Measurements from ENCODE around the gene MEX3A.

The MEX3A gene

GRCh38 chr1:156065212-156065611 lies 17.1 kb downstream of the MEX3A start:
- H3F3A ChIP-seq (ENCODE audit: insufficient read depth, low read length) = no peaks in the 10 kb centered on the region
- H3K9me3 ChIP-seq (ENCODE audit: low read length) = no peaks in the 10 kb centered on the region
- TF ChIP-seq CTCF (IDR thresholded peaks at IDR 0.05; ENCODE audit: low read length) = no peak
- TF ChIP-seq EZH2 (IDR thresholded peaks at IDR 0.05; ENCODE audit: borderline replicate concordance, low read length) = no peak

GRCh38 chr1:156064615-156065014 lies 17.6 kb downstream of the MEX3A start:
- Histone ChIP-seq H3K27ac (ENCODE audit: low read depth, low read length, poor library complexity, severe bottlenecking) (no peak overlapping the region), H3K27me3 (ENCODE audit: insufficient read depth, low read length) (no peaks in the 10 kb centered on the region), H4K20me1 (ENCODE audit: insufficient read depth, low read length) (no peaks in the 10 kb centered on the region), H3K36me3 (ENCODE audit: insufficient read depth, low read length) (no peaks in the 10 kb centered on the region), H3F3A (ENCODE audit: insufficient read depth, low read length) (no peaks in the 10 kb centered on the region), H2AFZ (ENCODE audit: low read length) (no peak overlapping the region), H3K4me1 (ENCODE audit: insufficient read depth, low read length, severe bottlenecking) (peaks cover 13% of the 10 kb centered on the region), H3K9ac (ENCODE audit: low read length) (no peak overlapping the region; the same call in 1 of the 2 replicates), H3K4me2 (ENCODE audit: low read length) (no peak overlapping the region), H3K4me3 (ENCODE audit: low read depth, low read length, poor library complexity, severe bottlenecking) (no peak overlapping the region), H3K79me2 (ENCODE audit: insufficient read depth, low read length) (no peaks in the 10 kb centered on the region), H3K9me2 (ENCODE audit: low read depth, low read length) (no peaks in the 10 kb centered on the region), H3K9me3 (ENCODE audit: low read length) (no peaks in the 10 kb centered on the region)
- TF ChIP-seq EZH2 (IDR thresholded peaks at IDR 0.05; ENCODE audit: borderline replicate concordance, low read length) (no peak), CTCF (IDR thresholded peaks at IDR 0.05; ENCODE audit: low read length) (no peak)

More at GRCh38 chr1:156065212-156065611, 17.1 kb downstream of the MEX3A start:
- H3K4me3 ChIP-seq (ENCODE audit: low read depth, low read length, poor library complexity, severe bottlenecking) = no peak overlapping the region
- no peaks in the 10 kb centered on the region for H4K20me1 ChIP-seq (ENCODE audit: insufficient read depth, low read length)
- no peak overlapping the region for H2AFZ ChIP-seq (ENCODE audit: low read length)
- no peak overlapping the region for H3K9ac ChIP-seq (ENCODE audit: low read length)
- no peaks in the 10 kb centered on the region for H3K79me2 ChIP-seq (ENCODE audit: insufficient read depth, low read length)
- peaks cover 13% of the 10 kb centered on the region for H3K4me1 ChIP-seq (ENCODE audit: insufficient read depth, low read length, severe bottlenecking)
- H3K4me2 ChIP-seq (ENCODE audit: low read length) = no peak overlapping the region
- no peaks in the 10 kb centered on the region for H3K27me3 ChIP-seq (ENCODE audit: insufficient read depth, low read length)
- H3K36me3 ChIP-seq (ENCODE audit: insufficient read depth, low read length) = no peaks in the 10 kb centered on the region
- no peak overlapping the region for H3K27ac ChIP-seq (ENCODE audit: low read depth, low read length, poor library complexity, severe bottlenecking)
- H3K9me2 ChIP-seq (ENCODE audit: low read depth, low read length) = no peaks in the 10 kb centered on the region

- H3K4me3 ChIP-seq (ENCODE audit: low read depth, low read length, poor library complexity, severe bottlenecking) = no peak overlapping the region
- no peak overlapping the region for H2AFZ ChIP-seq (ENCODE audit: low read length)
- no peaks in the 10 kb centered on the region for H3K9me3 ChIP-seq (ENCODE audit: low read length)
- TF ChIP-seq CTCF (IDR thresholded peaks at IDR 0.05; ENCODE audit: low read length) (no peak), EZH2 (IDR thresholded peaks at IDR 0.05; ENCODE audit: borderline replicate concordance, low read length) (no peak)
- no peaks in the 10 kb centered on the region for H3K27me3 ChIP-seq (ENCODE audit: insufficient read depth, low read length)
- H3F3A ChIP-seq (ENCODE audit: insufficient read depth, low read length) = no peaks in the 10 kb centered on the region
- H3K9ac ChIP-seq (ENCODE audit: low read length) = no peak overlapping the region
- no peak overlapping the region for H3K4me2 ChIP-seq (ENCODE audit: low read length)
- H3K36me3 ChIP-seq (ENCODE audit: insufficient read depth, low read length) = no peaks in the 10 kb centered on the region
- H4K20me1 ChIP-seq (ENCODE audit: insufficient read depth, low read length) = no peaks in the 10 kb centered on the region
- no peaks in the 10 kb centered on the region for H3K9me2 ChIP-seq (ENCODE audit: low read depth, low read length)
- no peak overlapping the region for H3K27ac ChIP-seq (ENCODE audit: low read depth, low read length, poor library complexity, severe bottlenecking)
- H3K4me1 ChIP-seq (ENCODE audit: insufficient read depth, low read length, severe bottlenecking) = peaks cover 13% of the 10 kb centered on the region
- no peaks in the 10 kb centered on the region for H3K79me2 ChIP-seq (ENCODE audit: insufficient read depth, low read length)
Observed at GRCh38 chr1:156063997-156064285, 18.3 kb downstream of the MEX3A start.
